Skin of body (tissue), 2 donors: ENCODE results near the gene ADPRM. TPM values are rescaled to one million over a fixed set of nuclear protein-coding genes. Genes with fewer than 3 reads are reported as not detected.
"Not testable (repeated sequence)": the region's sequence is repeated elsewhere in the genome, so short reads cannot be mapped to it uniquely, and the experiment has no call there.

Source experiments
- DNase-seq: peaks from one replicate; lab custom pipeline; 2025; lab: John Stamatoyannopoulos, UW
- total RNA-seq: library from RNA; depleted of rRNA; stranded (reverse); fragments of >200 nt; gene quantifications from one replicate; pipeline ENCODE4 v1.2.3, GENCODE V29; 2014

The ADPRM gene
- total RNA-seq: 16.3 TPM

GRCh38 chr17:10697092-10698081 is at the start of gene ADPRM, which contains the start of gene SCO1:
Gene ADPRM (plus strand): TSS chr17:10697594. CDS start chr17:10704927, 7,333 bp downstream.
Gene SCO1 (minus strand): TSS chr17:10697533. CDS start chr17:10697507, 26 bp downstream.
- DNase-seq: peak; percentile 92

GRCh38 chr17:10648381-10648780 is 49.0 kb upstream of the ADPRM start:
- DNase-seq: no peak

GRCh38 chr17:10648956-10649355 is 48.4 kb upstream of the ADPRM start:
- no peak for DNase-seq

- no peak for DNase-seq
Measured at GRCh38 chr17:10649602-10650001, 47.8 kb upstream of the ADPRM start.

GRCh38 chr17:10651927-10652326 is 45.5 kb upstream of the ADPRM start:
- no peak for DNase-seq

DNA sequence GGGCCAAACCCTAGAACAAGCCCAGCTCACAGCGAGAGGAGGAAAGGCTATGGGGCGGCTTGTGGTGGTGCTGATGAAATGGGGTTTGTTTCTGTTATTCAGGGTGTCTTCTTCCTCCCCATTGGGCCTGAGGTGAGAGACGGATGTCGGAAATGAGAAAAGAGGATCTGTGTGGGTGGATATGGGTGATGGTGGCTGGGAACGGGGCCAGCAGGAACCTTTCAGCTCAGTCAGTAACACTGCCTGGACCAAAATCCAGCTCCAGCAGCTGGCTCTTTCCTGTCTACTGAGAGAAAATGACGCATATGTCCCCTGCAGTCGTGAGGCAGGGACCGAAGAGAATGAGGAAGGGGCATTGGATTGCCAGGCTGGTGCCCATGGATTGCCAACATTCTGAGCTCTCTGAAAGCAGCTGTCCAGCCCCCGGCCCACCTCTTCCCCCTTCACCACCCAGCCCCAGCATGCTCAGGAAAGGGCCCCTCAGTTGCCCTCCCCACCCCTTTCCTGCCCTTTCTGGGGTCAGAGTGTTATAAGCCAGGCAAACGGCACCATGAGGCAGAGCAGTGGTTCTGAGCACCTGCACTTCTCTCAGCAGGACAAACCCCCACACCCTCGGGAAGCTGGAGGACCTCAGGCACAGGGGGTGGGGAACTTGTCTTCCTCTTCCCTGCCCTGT is 44.3 kb upstream of the ADPRM start:
- DNase-seq: no peak

- no peak for DNase-seq
Measured at GRCh38 chr17:10653987-10654386, 43.4 kb upstream of the ADPRM start.

GRCh38 chr17:10657148-10657547 is 40.2 kb upstream of the ADPRM start, which contains the start of gene MYH3:
Gene MYH3 (minus strand): TSS chr17:10657309. CDS start chr17:10655064, 2,245 bp downstream.
- no peak for DNase-seq

- DNase-seq: no peak
Measured at GRCh38 chr17:10657879-10658278, 39.5 kb upstream of the ADPRM start.

- no peak for DNase-seq
Measured at GRCh38 chr17:10661437-10661836, 36.0 kb upstream of the ADPRM start.

DNA sequence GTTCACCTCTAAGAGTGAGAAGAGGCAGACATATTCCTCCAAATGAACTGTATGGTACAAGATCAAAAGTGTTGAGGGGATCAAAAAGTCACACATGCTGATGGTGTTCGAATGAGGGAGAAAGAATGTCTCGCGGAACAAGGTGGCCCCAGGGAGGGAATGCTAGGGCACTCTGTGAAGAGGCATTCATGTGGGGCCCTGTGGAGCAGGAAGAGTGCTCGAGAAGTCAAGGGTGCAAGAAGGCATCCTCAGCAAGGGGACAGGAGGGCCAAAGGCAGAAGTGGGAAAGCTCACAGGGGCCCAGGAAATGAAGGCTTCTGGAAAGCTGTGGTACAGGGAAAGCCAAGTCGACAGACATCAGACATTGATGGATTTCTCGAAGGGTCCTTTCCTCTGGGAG is 34.2 kb upstream of the ADPRM start:
- DNase-seq: no peak

GRCh38 chr17:10664571-10664970 is 32.8 kb upstream of the ADPRM start:
- no peak for DNase-seq

GRCh38 chr17:10666906-10667305 is 30.5 kb upstream of the ADPRM start:
- no peak for DNase-seq

GRCh38 chr17:10668775-10669174 is 28.6 kb upstream of the ADPRM start:
- no peak for DNase-seq

DNA sequence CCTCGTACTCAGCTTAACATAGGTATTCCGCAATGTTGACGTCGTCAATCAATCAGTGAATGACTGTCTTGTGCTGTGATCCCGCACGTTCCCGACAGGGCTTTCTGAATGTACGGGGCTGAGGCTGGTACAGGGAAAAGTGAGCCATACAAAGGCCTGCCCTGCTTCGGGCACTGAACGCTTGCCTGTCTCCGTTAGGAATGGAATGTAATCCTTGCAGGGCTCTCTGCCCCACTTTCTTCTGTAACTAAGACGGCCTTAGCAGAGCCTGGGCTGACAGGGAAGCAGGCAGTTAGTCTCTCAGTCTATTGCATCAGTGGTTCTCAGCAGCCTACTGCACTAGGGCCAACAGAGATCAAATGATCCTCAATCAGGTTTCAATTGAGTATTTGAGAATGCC is 24.1 kb upstream of the ADPRM start:
- DNase-seq: no peak

- DNase-seq: no peak
Measured at GRCh38 chr17:10674704-10675103, 22.7 kb upstream of the ADPRM start.

GRCh38 chr17:10681866-10682446 is 15.4 kb upstream of the ADPRM start:
- no peak for DNase-seq

DNA sequence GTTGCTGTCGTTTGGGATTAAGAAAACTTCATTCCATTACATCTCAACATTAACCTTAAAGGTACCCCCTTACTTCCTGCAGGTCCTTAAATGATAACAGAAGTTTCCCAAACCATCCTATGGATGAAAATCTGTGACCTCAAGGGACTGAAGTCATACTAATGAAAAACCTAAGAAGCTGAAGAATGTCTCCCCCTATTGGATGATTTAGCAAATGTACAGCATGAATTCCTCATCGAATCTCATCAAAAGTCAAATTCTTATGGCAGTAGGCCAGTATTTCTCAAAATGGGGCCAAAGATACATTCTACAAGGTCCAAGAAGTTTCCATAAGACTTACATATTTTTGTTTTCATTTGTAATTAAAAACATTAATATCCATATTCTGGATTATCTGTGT is 13.5 kb upstream of the ADPRM start:
- no peak for DNase-seq

- no peak for DNase-seq
Measured at GRCh38 chr17:10687499-10687898, 9.9 kb upstream of the ADPRM start.

- DNase-seq: not testable (repeated sequence)
Measured at GRCh38 chr17:10695875-10696407, 1.5 kb upstream of the ADPRM start.

- peak; percentile 42 for DNase-seq
Measured at GRCh38 chr17:10698096-10698818, 863 bp downstream of the ADPRM start.
